ENCODE results near the gene DAGLB. TPM values are rescaled to one million over a fixed set of nuclear protein-coding genes. Genes with fewer than 3 reads are reported as not detected.
"Not testable (repeated sequence)": the region's sequence is repeated elsewhere in the genome, so short reads cannot be mapped to it uniquely, and the experiment has no call there.

DAGLB gene
- total RNA-seq, 2 experiments from 2014 or later = 21.6 to 22.2 TPM

GRCh38 chr7:6479067-6479466, 31.3 kb upstream of the DAGLB start:
- H3K9me3 Mint-ChIP-seq (ENCODE audit: low read depth) = no peaks in the 10 kb centered on the region
- peak overlapping the region; percentile 85 for H3K27ac Mint-ChIP-seq
- DNase-seq = peak; percentile 64
- H3K27me3 Mint-ChIP-seq = no peaks in the 10 kb centered on the region
- H3K4me1 Mint-ChIP-seq = peaks cover 66% of the 10 kb centered on the region
- no peak for ATAC-seq
- peak overlapping the region; percentile 61 for H3K4me3 Mint-ChIP-seq
- peaks cover 26% of the 10 kb centered on the region for H3K36me3 Mint-ChIP-seq
- CTCF ChIA-PET = interaction anchor here (1.0 to 1.7 kb wide), 3 partner anchors 12 to 31 kb away, joined by 3 read pairs; partner anchors contain the start of gene DAGLB

DNA sequence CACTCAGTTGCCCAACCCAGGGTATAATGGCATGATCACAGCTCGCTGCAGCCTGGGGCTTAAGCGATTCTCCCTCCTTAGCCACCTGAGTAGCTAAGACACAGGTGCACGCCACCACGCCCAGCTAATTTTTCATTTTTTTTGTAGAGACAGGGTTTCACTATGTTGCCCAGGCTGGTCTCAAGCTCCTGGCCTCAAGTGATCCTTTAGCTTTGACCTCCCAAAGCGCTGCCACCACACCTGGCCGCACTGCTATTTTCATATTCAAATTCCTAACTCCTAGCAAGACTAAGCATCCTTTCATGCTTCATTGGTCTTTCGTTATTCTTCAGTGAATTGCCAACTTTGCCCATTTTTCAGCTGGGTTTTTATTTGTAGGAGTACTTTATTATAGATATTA, 30.4 kb upstream of the DAGLB start:
- ATAC-seq = no peak
- no peak for DNase-seq
- Mint-ChIP-seq H3K36me3 (peaks cover 27% of the 10 kb centered on the region), H3K9me3 (ENCODE audit: low read depth) (no peaks in the 10 kb centered on the region), H3K4me3 (no peak overlapping the region), H3K27me3 (no peaks in the 10 kb centered on the region), H3K4me1 (peaks cover 66% of the 10 kb centered on the region), H3K27ac (peak overlapping the region; percentile 24)
- CTCF ChIA-PET = interaction anchor here (0.9 to 1.7 kb wide), 4 partner anchors 12 to 30 kb away, joined by 3 read pairs; partner anchors contain the start of gene DAGLB

DNA sequence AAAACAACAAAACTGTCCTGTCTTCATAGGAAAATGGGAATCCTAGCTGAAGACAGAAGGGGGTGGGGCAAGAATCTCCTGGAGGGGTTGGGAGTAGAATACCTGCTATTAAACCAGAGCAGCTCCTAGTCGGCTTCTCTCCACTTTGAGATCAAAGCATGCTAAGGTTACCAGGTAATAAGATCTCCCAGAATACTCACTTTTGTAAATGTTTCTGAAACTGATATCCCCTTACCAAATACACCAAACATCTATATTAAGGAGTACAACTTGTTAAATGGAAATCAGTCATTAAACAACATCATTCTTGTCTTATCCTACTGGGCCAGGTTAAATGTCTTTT, 29.5 kb upstream of the DAGLB start:
- peak overlapping the region; percentile 17 for H3K27ac Mint-ChIP-seq
- H3K36me3 Mint-ChIP-seq = peaks cover 27% of the 10 kb centered on the region
- CTCF ChIA-PET = interaction anchor here (0.6 to 1.5 kb wide), 2 partner anchors 10 to 94 kb away, joined by 3 read pairs; no protein-coding TSS in a partner anchor
- peaks cover 61% of the 10 kb centered on the region for H3K4me1 Mint-ChIP-seq
- ATAC-seq = no peak
- H3K4me3 Mint-ChIP-seq = no peak overlapping the region
- DNase-seq = no peak
- H3K27me3 Mint-ChIP-seq = no peaks in the 10 kb centered on the region
- H3K9me3 Mint-ChIP-seq (ENCODE audit: low read depth) = no peaks in the 10 kb centered on the region

DNA sequence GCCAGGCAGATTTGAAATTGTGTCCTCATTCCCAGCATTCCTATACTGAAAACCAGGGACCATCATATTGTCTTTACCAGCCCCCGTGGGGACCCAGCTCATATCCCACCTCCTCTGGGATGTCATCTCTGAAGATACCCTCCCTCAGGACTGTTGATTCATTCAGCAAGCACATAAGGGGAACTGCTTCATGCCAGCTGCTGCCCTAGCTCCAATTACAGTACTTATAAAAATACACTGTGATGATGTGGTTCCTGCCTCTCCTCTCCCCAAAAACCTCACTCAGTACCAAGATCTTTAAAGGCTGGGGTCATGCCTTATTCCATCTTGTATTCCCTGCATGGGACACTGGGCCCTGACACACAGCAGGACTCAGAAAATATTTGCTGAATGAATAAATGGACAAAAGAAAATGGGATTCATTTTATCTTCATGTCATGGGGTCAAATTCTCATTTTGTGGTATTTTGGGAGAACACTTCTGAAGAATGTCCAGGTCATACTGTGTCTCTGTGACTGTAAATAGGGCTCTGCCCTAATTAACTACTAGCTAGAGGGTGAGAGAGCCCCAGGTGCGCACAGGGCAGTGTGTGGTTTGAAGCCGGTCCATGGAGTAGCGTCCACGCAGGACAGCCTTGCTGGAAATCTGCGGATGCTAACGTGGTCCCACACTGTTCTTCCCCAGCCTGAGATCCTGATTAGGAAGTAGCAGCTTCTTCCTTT, 29.0 kb upstream of the DAGLB start:
- Mint-ChIP-seq H3K4me3 (no peak overlapping the region), H3K27ac (peak overlapping the region; percentile 17), H3K27me3 (no peaks in the 10 kb centered on the region), H3K4me1 (peaks cover 58% of the 10 kb centered on the region), H3K36me3 (peaks cover 31% of the 10 kb centered on the region), H3K9me3 (ENCODE audit: low read depth) (no peaks in the 10 kb centered on the region)
- CTCF ChIA-PET = interaction anchor here (0.6 to 1.5 kb wide), 2 partner anchors 10 to 94 kb away, joined by 3 read pairs; no protein-coding TSS in a partner anchor
- no peak for ATAC-seq
- no peak for DNase-seq

- peak overlapping the region; percentile 32 for H3K27ac Mint-ChIP-seq
- no peak for ATAC-seq
Measured at GRCh38 chr7:6475433-6476186, 27.9 kb upstream of the DAGLB start.

GRCh38 chr7:6465862-6466261, 18.1 kb upstream of the DAGLB start:
- DNase-seq = no peak
- H3K36me3 Mint-ChIP-seq = peaks cover 66% of the 10 kb centered on the region
- no peak overlapping the region for H3K27ac Mint-ChIP-seq

More at GRCh38 chr7:6475433-6476186, 27.9 kb upstream of the DAGLB start:
- no peak for DNase-seq
- Mint-ChIP-seq H3K9me3 (ENCODE audit: low read depth) (no peaks in the 10 kb centered on the region), H3K27me3 (no peaks in the 10 kb centered on the region), H3K4me3 (no peak overlapping the region), H3K36me3 (peaks cover 31% of the 10 kb centered on the region), H3K4me1 (peaks cover 48% of the 10 kb centered on the region)
- CTCF ChIA-PET = interaction anchor here (1.5 kb wide), 1 partner anchor 9 kb away, joined by 3 read pairs; no protein-coding TSS in a partner anchor

GRCh38 chr7:6463609-6464008, 15.9 kb upstream of the DAGLB start:
- H3K36me3 Mint-ChIP-seq = peaks cover 49% of the 10 kb centered on the region
- H3K4me3 Mint-ChIP-seq; H3K9me3 Mint-ChIP-seq (ENCODE audit: low read depth); H3K4me1 Mint-ChIP-seq; H3K27me3 Mint-ChIP-seq; H3K27ac Mint-ChIP-seq; DNase-seq; ATAC-seq: not testable (repeated sequence)
- CTCF ChIA-PET = interaction anchor here (0.6 to 1.5 kb wide), 5 partner anchors 15 to 52 kb away, joined by 3 to 5 read pairs (median 3); no protein-coding TSS in a partner anchor

More at GRCh38 chr7:6465862-6466261, 18.1 kb upstream of the DAGLB start:
- H3K27me3 Mint-ChIP-seq = no peaks in the 10 kb centered on the region
- H3K4me3 Mint-ChIP-seq = no peak overlapping the region
- no peak for ATAC-seq
- no peaks in the 10 kb centered on the region for H3K4me1 Mint-ChIP-seq
- peaks cover 2% of the 10 kb centered on the region for H3K9me3 Mint-ChIP-seq (ENCODE audit: low read depth)
- CTCF ChIA-PET = interaction anchor here (0.7 to 1.2 kb wide), 2 partner anchors 13 to 93 kb away, joined by 3 to 4 read pairs; no protein-coding TSS in a partner anchor

GRCh38 chr7:6461946-6462550, 14.3 kb upstream of the DAGLB start:
- H3K36me3 Mint-ChIP-seq = peaks cover 34% of the 10 kb centered on the region
- DNase-seq (no peak), ATAC-seq (no peak)
- H3K9me3 Mint-ChIP-seq (ENCODE audit: low read depth) = peaks cover 1% of the 10 kb centered on the region
- CTCF ChIA-PET = interaction anchor here (1.4 to 1.5 kb wide), 2 partner anchors 14 to 54 kb away, joined by 3 read pairs; no protein-coding TSS in a partner anchor
- H3K4me3 Mint-ChIP-seq = no peak overlapping the region
- H3K27ac Mint-ChIP-seq = no peak overlapping the region
- no peaks in the 10 kb centered on the region for H3K27me3 Mint-ChIP-seq
- no peaks in the 10 kb centered on the region for H3K4me1 Mint-ChIP-seq

DNA sequence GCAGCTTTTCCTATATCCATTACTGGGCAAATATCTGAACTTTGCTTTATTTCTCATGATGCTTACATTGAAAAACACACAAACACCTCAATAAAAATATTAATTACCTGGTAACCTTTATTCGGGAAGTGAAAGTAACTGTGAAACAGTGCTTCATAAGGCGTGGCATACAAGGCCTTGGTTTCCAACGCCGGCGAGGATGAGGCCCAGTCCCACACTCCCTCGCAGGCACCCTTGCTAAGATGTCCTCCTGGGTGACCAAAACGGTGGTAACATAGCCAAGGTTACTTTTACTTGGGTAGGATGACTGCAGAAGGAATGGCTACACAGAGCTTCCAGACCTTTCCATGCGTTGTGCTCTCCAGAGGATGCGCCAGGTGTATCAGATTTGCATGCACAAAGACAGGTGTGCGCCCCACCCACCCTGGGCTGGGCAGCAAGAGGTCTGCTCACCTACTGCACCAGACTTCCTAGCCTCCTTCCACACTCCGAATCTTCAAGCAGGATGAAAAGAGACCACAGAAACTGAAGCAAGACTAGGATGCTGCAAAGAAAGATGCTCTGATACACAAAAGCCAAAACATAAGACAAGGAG, 13.3 kb upstream of the DAGLB start:
- Mint-ChIP-seq H3K36me3 (peaks cover 26% of the 10 kb centered on the region), H3K4me3 (no peak overlapping the region), H3K27me3 (no peaks in the 10 kb centered on the region), H3K9me3 (ENCODE audit: low read depth) (no peaks in the 10 kb centered on the region), H3K27ac (peak overlapping the region; percentile 24), H3K4me1 (no peaks in the 10 kb centered on the region)
- ATAC-seq (no peak), DNase-seq (no peak)
- CTCF ChIA-PET = interaction anchor here (1.1 kb wide), 1 partner anchor 13 kb away, joined by 4 read pairs; the partner anchor contains the start of gene DAGLB

- ATAC-seq (no peak), DNase-seq (no peak)
- Mint-ChIP-seq H3K9me3 (ENCODE audit: low read depth) (no peaks in the 10 kb centered on the region), H3K4me3 (no peak overlapping the region), H3K27ac (no peak overlapping the region), H3K27me3 (no peaks in the 10 kb centered on the region), H3K4me1 (no peaks in the 10 kb centered on the region), H3K36me3 (peaks cover 18% of the 10 kb centered on the region)
- CTCF ChIA-PET = interaction anchor here (1.1 kb wide), 1 partner anchor 12 kb away, joined by 4 read pairs; the partner anchor contains the start of gene DAGLB
Measured at GRCh38 chr7:6460303-6460702, 12.5 kb upstream of the DAGLB start.

GRCh38 chr7:6458676-6459075, 10.9 kb upstream of the DAGLB start:
- ATAC-seq; H3K27ac Mint-ChIP-seq; DNase-seq; CTCF ChIA-PET; H3K27me3 Mint-ChIP-seq; H3K4me1 Mint-ChIP-seq; H3K9me3 Mint-ChIP-seq (ENCODE audit: low read depth); H3K4me3 Mint-ChIP-seq: not testable (repeated sequence)
- peaks cover 15% of the 10 kb centered on the region for H3K36me3 Mint-ChIP-seq

DNA sequence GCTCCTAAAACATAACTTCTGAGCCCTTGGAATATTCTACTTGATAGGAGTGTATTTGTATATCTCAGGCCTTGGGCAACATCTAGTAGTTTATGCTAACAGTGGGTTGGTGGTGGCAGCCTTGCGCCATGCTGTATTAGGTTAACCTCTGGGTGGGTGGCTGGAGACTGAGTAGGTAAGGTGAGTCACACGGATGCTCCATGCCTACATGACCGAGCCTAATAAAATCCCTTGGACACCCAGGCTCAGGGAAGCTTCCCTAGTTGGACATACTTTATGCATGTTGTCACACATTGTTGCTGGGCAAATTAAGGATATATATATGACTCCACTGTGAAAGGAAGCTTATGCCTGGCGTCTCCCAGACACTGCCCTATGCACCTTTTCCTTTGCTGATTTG, 6.0 kb upstream of the DAGLB start:
- ATAC-seq (no peak), DNase-seq (no peak)
- Mint-ChIP-seq H3K4me1 (peaks cover 4% of the 10 kb centered on the region), H3K27ac (no peak overlapping the region), H3K4me3 (no peak overlapping the region), H3K9me3 (ENCODE audit: low read depth) (no peaks in the 10 kb centered on the region), H3K27me3 (no peaks in the 10 kb centered on the region), H3K36me3 (no peaks in the 10 kb centered on the region)
- CTCF ChIA-PET = no interaction called here

Measured in activated CD8-positive, alpha-beta memory T cell treated with anti-CD3 and anti-CD28 coated beads, Interleukin-2, amount 10 ng/mL, durations not matched to agents 7 days and 5 days (primary cell).